ENCODE results near the gene CBS.

The CBS gene

DNA sequence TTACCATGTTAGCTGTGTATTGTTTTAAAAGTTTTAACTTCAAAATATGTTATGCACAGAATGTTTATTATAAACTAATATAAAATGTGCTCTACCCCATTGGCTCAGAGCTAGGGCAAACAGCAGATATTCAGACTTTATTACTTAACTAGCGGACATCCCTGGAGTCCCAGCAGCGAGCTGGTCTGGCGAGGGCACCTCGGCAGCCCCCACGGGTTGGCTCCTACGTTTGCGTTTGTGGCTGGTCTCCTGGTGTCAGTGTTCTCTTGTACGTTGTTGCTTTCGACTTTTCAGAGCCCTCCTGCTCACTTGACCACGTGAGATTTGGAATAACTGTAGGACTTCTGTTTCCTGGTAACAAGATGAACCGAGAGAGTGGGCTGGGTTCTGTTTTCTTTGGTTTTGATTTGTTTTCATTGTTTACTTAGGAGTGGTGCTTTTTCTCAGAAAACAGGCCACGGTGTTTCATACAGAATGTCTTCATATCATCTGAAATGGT lies 44.5 kb downstream of the CBS start:
- H3K23ac ChIP-seq (ENCODE audit: low read length): no peak overlapping the region
- H3K79me1 ChIP-seq (ENCODE audit: low read length): no peaks in the 10 kb centered on the region
- no peak overlapping the region for H3K18ac ChIP-seq (ENCODE audit: low read length)
- no peak overlapping the region for H3K4me2 ChIP-seq (ENCODE audit: low read length)
- H2AFZ ChIP-seq (ENCODE audit: insufficient read depth, low read length, poor library complexity): no peak overlapping the region
- H3K14ac ChIP-seq (ENCODE audit: low read length): no peak overlapping the region
- H3K9me3 ChIP-seq (ENCODE audit: insufficient read depth, low read depth, low read length): no peaks in the 10 kb centered on the region
- DNase-seq: no peak
- no peak overlapping the region for H2BK12ac ChIP-seq (ENCODE audit: low read length)
- no peak overlapping the region for H4K12ac ChIP-seq (ENCODE audit: low read depth, low read length)
- no peak overlapping the region for H3K9ac ChIP-seq (ENCODE audit: low read length)
- H3K4me1 ChIP-seq (ENCODE audit: control insufficient read depth in 1 of 2, insufficient read depth in 2 of 2, low read length in 2 of 2): no peaks in the 10 kb centered on the region
- no CpG with 5 or more reads among the region's 12 CpGs for WGBS (ENCODE audit: extremely low coverage, insufficient coverage, insufficient read length)
- H3K36me3 ChIP-seq (ENCODE audit: control insufficient read depth in 1 of 2, insufficient read depth in 2 of 2, low read length in 2 of 2): peaks cover 35 to 47% of the 10 kb centered on the region in 2 experiments
- no peaks in the 10 kb centered on the region for H3K79me2 ChIP-seq (ENCODE audit: control insufficient read depth, insufficient read depth, low read length, poor library complexity)
- no peak overlapping the region for H4K8ac ChIP-seq (ENCODE audit: low read depth, low read length)
- H2BK5ac ChIP-seq (ENCODE audit: low read depth, low read length, poor library complexity): no peak overlapping the region
- H2AK5ac ChIP-seq (ENCODE audit: low read length): no peak overlapping the region
- no peak overlapping the region for H4K91ac ChIP-seq (ENCODE audit: low read depth, low read length)
- no peak overlapping the region for H3K4me3 ChIP-seq (ENCODE audit: low read depth, low read length)
- H3K4ac ChIP-seq (ENCODE audit: low read depth, low read length): no peak overlapping the region
- H3K27ac ChIP-seq (ENCODE audit: low read depth, low read length): no peak overlapping the region
- no peaks in the 10 kb centered on the region for H3K27me3 ChIP-seq (ENCODE audit: insufficient read depth, low read length)
- no peak overlapping the region for H2BK120ac ChIP-seq (ENCODE audit: insufficient read depth, low read length, poor library complexity)

DNA sequence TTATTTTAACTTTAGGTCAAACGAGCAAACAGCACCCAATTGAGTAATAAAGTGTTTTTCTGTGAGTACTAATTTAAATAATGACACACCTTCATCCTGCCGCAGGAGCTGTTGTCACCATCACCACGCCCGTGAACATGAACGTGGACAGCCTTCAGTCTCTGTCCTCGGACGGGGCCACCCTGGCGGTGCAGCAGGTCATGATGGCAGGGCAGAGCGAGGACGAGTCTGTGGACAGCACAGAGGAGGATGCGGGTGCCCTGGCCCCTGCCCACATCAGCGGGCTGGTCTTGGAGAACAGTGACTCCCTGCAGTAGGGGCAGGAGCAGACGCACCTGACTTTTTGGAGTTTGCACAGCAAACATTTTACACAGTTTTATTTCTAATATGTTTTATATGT lies 45.9 kb downstream of the CBS start:
- Histone ChIP-seq H4K12ac (ENCODE audit: low read depth, low read length) (no peak overlapping the region), H3K79me2 (ENCODE audit: control insufficient read depth, insufficient read depth, low read length, poor library complexity) (no peaks in the 10 kb centered on the region), H3K9me3 (ENCODE audit: insufficient read depth, low read depth, low read length) (no peaks in the 10 kb centered on the region), H3K14ac (ENCODE audit: low read length) (no peak overlapping the region), H3K9ac (ENCODE audit: low read length) (no peak overlapping the region), H3K27ac (ENCODE audit: low read depth, low read length) (no peak overlapping the region), H3K4me1 (ENCODE audit: control insufficient read depth in 1 of 2, insufficient read depth in 2 of 2, low read length in 2 of 2) (peaks cover 4% of the 10 kb centered on the region in 2 experiments), H3K4me2 (ENCODE audit: low read length) (no peak overlapping the region), H2BK5ac (ENCODE audit: low read depth, low read length, poor library complexity) (no peak overlapping the region), H3K79me1 (ENCODE audit: low read length) (no peaks in the 10 kb centered on the region), H3K4me3 (ENCODE audit: low read depth, low read length) (no peak overlapping the region), H3K36me3 (ENCODE audit: control insufficient read depth in 1 of 2, insufficient read depth in 2 of 2, low read length in 2 of 2) (peaks cover 35 to 49% of the 10 kb centered on the region in 2 experiments), H2AFZ (ENCODE audit: insufficient read depth, low read length, poor library complexity) (no peak overlapping the region), H2AK5ac (ENCODE audit: low read length) (no peak overlapping the region), H2BK12ac (ENCODE audit: low read length) (no peak overlapping the region), H3K27me3 (ENCODE audit: insufficient read depth, low read length) (no peaks in the 10 kb centered on the region), H4K8ac (ENCODE audit: low read depth, low read length) (no peak overlapping the region), H3K4ac (ENCODE audit: low read depth, low read length) (no peak overlapping the region), H3K23ac (ENCODE audit: low read length) (no peak overlapping the region), H4K91ac (ENCODE audit: low read depth, low read length) (no peak overlapping the region), H3K18ac (ENCODE audit: low read length) (no peak overlapping the region), H2BK120ac (ENCODE audit: insufficient read depth, low read length, poor library complexity) (no peak overlapping the region)
- WGBS (ENCODE audit: extremely low coverage, insufficient coverage, insufficient read length): no CpG with 5 or more reads among the region's 13 CpGs
- peak in 1 of 2 donors; percentile 32 for DNase-seq

DNA sequence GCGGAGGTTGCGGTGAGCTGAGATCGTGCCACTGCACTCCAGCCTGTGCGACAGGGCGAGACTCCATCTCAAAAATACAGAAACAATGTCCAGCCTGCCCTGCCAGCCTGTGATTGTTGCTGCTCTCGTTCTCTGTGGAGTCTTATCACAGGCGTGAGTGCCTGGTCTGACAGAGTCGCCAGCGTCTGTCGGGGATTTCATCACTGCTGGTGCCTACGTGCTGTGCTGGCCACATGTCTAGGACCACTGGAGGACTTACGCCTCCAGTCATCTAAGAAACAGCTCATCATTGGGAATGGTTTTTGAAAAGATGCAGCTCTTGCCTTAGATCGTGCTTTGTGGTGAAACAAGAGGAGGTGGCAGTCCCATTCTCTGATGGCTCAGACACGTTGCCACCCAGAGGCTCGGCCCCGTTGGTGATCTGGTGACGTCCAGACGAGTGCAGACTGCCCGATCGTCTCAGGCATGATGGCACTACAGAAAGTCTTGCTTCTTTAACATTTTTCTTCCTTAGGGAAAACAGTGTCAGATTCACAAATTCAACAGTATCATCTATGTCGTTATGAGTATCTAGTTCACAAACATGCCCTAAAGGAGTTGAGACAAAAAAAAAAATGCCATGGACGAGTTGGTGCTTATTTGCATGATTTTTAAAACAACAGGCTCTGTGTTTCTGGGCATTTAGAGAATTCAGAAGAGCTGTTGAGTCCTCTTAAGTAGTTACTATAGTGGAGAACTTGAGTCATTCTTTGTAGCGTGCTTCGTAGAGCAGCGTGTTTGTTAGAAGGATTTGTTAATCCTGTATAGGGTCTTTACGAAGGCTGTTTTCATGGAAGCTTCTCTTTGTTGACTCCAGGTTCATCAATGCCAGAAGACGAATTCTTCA lies 47.5 kb downstream of the CBS start:
- Histone ChIP-seq H3K36me3 (ENCODE audit: control insufficient read depth in 1 of 2, insufficient read depth in 2 of 2, low read length in 2 of 2) (peaks cover 42 to 58% of the 10 kb centered on the region in 2 experiments), H4K8ac (ENCODE audit: low read depth, low read length) (no peak overlapping the region), H3K9me3 (ENCODE audit: insufficient read depth, low read depth, low read length) (no peaks in the 10 kb centered on the region), H2BK12ac (ENCODE audit: low read length) (no peak overlapping the region), H4K12ac (ENCODE audit: low read depth, low read length) (no peak overlapping the region), H2AFZ (ENCODE audit: insufficient read depth, low read length, poor library complexity) (no peak overlapping the region), H3K4ac (ENCODE audit: low read depth, low read length) (no peak overlapping the region), H3K4me2 (ENCODE audit: low read length) (no peak overlapping the region), H4K91ac (ENCODE audit: low read depth, low read length) (no peak overlapping the region), H3K23ac (ENCODE audit: low read length) (no peak overlapping the region), H3K18ac (ENCODE audit: low read length) (no peak overlapping the region), H3K27ac (ENCODE audit: low read depth, low read length) (no peak overlapping the region), H2AK5ac (ENCODE audit: low read length) (no peak overlapping the region), H3K27me3 (ENCODE audit: insufficient read depth, low read length) (no peaks in the 10 kb centered on the region), H3K4me1 (ENCODE audit: control insufficient read depth in 1 of 2, insufficient read depth in 2 of 2, low read length in 2 of 2) (peaks cover 4% of the 10 kb centered on the region in 2 experiments), H2BK5ac (ENCODE audit: low read depth, low read length, poor library complexity) (no peak overlapping the region), H3K4me3 (ENCODE audit: low read depth, low read length) (no peak overlapping the region), H3K79me1 (ENCODE audit: low read length) (no peaks in the 10 kb centered on the region), H2BK120ac (ENCODE audit: insufficient read depth, low read length, poor library complexity) (no peak overlapping the region), H3K14ac (ENCODE audit: low read length) (no peak overlapping the region), H3K9ac (ENCODE audit: low read length) (no peak overlapping the region), H3K79me2 (ENCODE audit: control insufficient read depth, insufficient read depth, low read length, poor library complexity) (no peaks in the 10 kb centered on the region)
- DNase-seq: peak; percentile 31 to 59
- no CpG with 5 or more reads among the region's 27 CpGs for WGBS (ENCODE audit: extremely low coverage, insufficient coverage, insufficient read length)

GRCh38 chr21:43025636-43026180 lies 49.9 kb downstream of the CBS start:
- WGBS (ENCODE audit: extremely low coverage, insufficient coverage, insufficient read length): no CpG with 5 or more reads among the region's 6 CpGs

More at GRCh38 chr21:43025636-43026180, 49.9 kb downstream of the CBS start:
- peaks cover 53 to 66% of the 10 kb centered on the region in 2 experiments for H3K36me3 ChIP-seq (ENCODE audit: control insufficient read depth in 1 of 2, insufficient read depth in 2 of 2, low read length in 2 of 2)
- H3K27ac ChIP-seq (ENCODE audit: low read depth, low read length): no peak overlapping the region
- peak overlapping the region; percentile 26 for H2BK5ac ChIP-seq (ENCODE audit: low read depth, low read length, poor library complexity)
- no peak overlapping the region for H2BK12ac ChIP-seq (ENCODE audit: low read length)
- no peak overlapping the region for H3K23ac ChIP-seq (ENCODE audit: low read length)
- no peak overlapping the region for H4K8ac ChIP-seq (ENCODE audit: low read depth, low read length)
- no peak overlapping the region for H3K4me3 ChIP-seq (ENCODE audit: low read depth, low read length)
- no peak overlapping the region for H4K12ac ChIP-seq (ENCODE audit: low read depth, low read length)
- no peaks in the 10 kb centered on the region for H3K27me3 ChIP-seq (ENCODE audit: insufficient read depth, low read length)
- H2AFZ ChIP-seq (ENCODE audit: insufficient read depth, low read length, poor library complexity): no peak overlapping the region
- H3K79me1 ChIP-seq (ENCODE audit: low read length): no peaks in the 10 kb centered on the region
- no peak overlapping the region for H3K4ac ChIP-seq (ENCODE audit: low read depth, low read length)
- peak overlapping the region; percentile 33 for H4K91ac ChIP-seq (ENCODE audit: low read depth, low read length)
- H3K9ac ChIP-seq (ENCODE audit: low read length): no peak overlapping the region
- H3K4me1 ChIP-seq (ENCODE audit: control insufficient read depth in 1 of 2, insufficient read depth in 2 of 2, low read length in 2 of 2): peaks cover 4% of the 10 kb centered on the region in 2 experiments
- H3K79me2 ChIP-seq (ENCODE audit: control insufficient read depth, insufficient read depth, low read length, poor library complexity): no peaks in the 10 kb centered on the region
- H3K9me3 ChIP-seq (ENCODE audit: insufficient read depth, low read depth, low read length): no peaks in the 10 kb centered on the region
- no peak overlapping the region for H2AK5ac ChIP-seq (ENCODE audit: low read length)
- H3K18ac ChIP-seq (ENCODE audit: low read length): no peak overlapping the region
- DNase-seq: peak; percentile 74 to 92
- H3K4me2 ChIP-seq (ENCODE audit: low read length): no peak overlapping the region
- H2BK120ac ChIP-seq (ENCODE audit: insufficient read depth, low read length, poor library complexity): no peak overlapping the region
- H3K14ac ChIP-seq (ENCODE audit: low read length): no peak overlapping the region

Measured in trophoblast cell (in vitro differentiated cells and primary cell).